Left ventricle myocardium inferior (tissue), 1 donor: ENCODE measurements around the gene PRKCZ. TPM values are rescaled to one million over a fixed set of nuclear protein-coding genes. Genes with fewer than 3 reads are reported as not detected.

Experiments
- DNase-seq: peaks from one replicate; pipeline ENCODE4 v3.0.0-alpha.2; 2020
- H3K27ac ChIP-seq: fragments of 200-600 bp; replicated peaks from 2 replicates; pipeline ENCODE4 v1.8.0; 2021
- H3K27me3 ChIP-seq: fragments of 200-600 bp; 2 replicates; pipeline ENCODE4 v1.8.0; 2021; ENCODE audit warnings: low read depth
- H3K36me3 ChIP-seq: fragments of 200-600 bp; 2 replicates; pipeline ENCODE4 v1.8.0; 2021
- H3K4me1 ChIP-seq: fragments of 200-600 bp; 2 replicates; pipeline ENCODE4 v1.8.0; 2021
- H3K4me3 ChIP-seq: fragments of 200-600 bp; 2 replicates; pipeline ENCODE4 v1.8.0; 2021; ENCODE audit warnings: mild to moderate bottlenecking, moderate library complexity
- H3K9me3 ChIP-seq: fragments of 200-600 bp; replicated peaks from 2 replicates; pipeline ENCODE4 v1.8.0; 2021
- CTCF ChIP-seq: fragments of 200-600 bp; IDR thresholded peaks from 2 replicates; pipeline ENCODE4 v1.8.0; 2021; ENCODE audit warnings: antibody characterized with exemption, mild to moderate bottlenecking, borderline replicate concordance
- intact Hi-C: fragments of 100-400 bp; cut with micrococcal nuclease; formaldehyde crosslinking; loops from one replicate; pipeline ENCODE4 v1.11.0; 2022
- total RNA-seq: library from RNA; stranded (reverse); fragmentation: NEBNext Ultra II Directional; extraction: Animal tissue kit (Norgen Biotek cat#: 25700); gene quantifications from one replicate; pipeline ENCODE4 v1.2.1, GENCODE V29; 2021
- donor health status: DM: no; HTN: yes; CAD: no; lungs with severe emphysema.

PRKCZ gene
- total RNA-seq, 1 donor from 2014 or later = 19.1 TPM

DNA sequence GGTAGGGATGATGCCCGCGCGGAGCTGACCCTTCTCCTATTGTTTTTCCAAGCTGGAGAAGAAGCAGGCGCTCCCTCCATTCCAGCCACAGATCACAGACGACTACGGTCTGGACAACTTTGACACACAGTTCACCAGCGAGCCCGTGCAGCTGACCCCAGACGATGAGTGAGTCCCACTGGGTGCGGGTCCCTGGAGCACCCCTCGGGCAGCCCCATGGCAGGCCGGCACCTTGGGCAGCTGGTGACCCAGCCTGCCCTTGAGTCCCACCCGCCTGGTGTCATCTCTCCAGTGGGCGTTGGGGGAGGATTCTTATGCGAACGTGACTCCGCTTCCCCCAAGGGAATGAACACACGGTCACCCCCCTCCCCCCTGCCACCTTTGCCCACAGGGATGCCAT lies 134.3 kb downstream of the PRKCZ start:
- intact Hi-C loops = no loop called here
- H3K27ac ChIP-seq = no peak overlapping the region
- H3K27me3 ChIP-seq = no peaks in the 10 kb centered on the region
- peaks cover 13% of the 10 kb centered on the region for H3K36me3 ChIP-seq
- no peaks in the 10 kb centered on the region for H3K9me3 ChIP-seq
- no peak for DNase-seq
- TF ChIP-seq CTCF = no peak
- H3K4me3 ChIP-seq = no peak overlapping the region
- H3K4me1 ChIP-seq = peaks cover 5% of the 10 kb centered on the region

DNA sequence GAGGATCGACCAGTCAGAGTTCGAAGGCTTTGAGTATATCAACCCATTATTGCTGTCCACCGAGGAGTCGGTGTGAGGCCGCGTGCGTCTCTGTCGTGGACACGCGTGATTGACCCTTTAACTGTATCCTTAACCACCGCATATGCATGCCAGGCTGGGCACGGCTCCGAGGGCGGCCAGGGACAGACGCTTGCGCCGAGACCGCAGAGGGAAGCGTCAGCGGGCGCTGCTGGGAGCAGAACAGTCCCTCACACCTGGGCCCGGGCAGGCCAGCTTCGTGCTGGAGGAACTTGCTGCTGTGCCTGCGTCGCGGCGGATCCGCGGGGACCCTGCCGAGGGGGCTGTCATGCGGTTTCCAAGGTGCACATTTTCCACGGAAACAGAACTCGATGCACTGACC lies 134.7 kb downstream of the PRKCZ start:
- no peak for TF ChIP-seq CTCF
- no peak overlapping the region for H3K4me3 ChIP-seq
- H3K27me3 ChIP-seq = no peaks in the 10 kb centered on the region
- H3K27ac ChIP-seq = no peak overlapping the region
- no peaks in the 10 kb centered on the region for H3K9me3 ChIP-seq
- H3K36me3 ChIP-seq = peaks cover 13% of the 10 kb centered on the region
- DNase-seq = no peak
- intact Hi-C loops = no loop called here
- peaks cover 8% of the 10 kb centered on the region for H3K4me1 ChIP-seq

DNA sequence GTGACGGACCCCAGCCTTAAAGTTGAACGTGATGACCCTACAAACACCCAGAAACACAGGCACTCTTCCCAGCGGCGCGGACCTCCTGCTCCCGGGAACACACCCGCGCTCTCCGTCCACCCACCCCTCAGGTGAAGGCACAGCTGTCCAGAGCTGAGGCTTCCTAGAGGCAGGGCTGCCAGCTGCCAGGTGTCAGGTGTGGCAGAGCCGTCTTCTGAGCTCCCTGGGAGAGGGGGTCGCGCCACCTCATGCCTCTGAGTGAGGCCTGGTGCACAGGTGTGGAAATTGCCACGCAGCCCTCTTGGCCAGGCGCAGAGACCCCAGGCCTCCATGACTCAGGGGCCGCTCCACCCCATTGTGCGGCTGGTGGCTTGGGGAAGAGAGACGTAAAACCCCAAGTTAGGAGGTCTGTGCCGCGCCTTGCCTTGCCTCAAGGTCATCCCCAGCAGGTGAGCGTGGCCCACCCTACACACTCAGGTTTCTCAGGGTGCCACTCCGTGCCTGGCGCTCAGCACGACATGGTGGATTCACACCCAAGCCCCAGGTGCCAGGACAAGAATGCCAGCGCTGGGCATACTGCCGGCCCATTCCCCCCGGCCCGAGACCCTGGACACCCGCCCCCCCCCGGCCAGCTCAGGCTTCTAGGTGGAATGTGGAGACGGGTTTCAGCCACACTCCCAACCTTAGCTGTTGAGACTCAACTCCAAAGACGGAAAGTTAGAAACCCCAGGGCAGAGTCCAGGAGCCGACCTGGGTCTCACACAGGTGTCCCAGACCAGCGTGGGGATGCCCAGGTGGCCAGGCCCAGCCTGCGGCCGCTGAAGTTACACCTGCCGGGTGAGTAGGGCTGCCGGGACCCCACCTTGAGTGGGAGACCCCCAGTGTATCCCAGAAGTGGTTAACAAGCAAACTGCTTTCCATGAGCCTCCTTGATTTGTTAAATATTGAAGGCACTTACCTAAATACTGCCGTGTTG lies 136.0 kb downstream of the PRKCZ start:
- peaks cover 9% of the 10 kb centered on the region for H3K36me3 ChIP-seq
- H3K4me3 ChIP-seq = no peak overlapping the region
- no peak overlapping the region for H3K27ac ChIP-seq
- H3K9me3 ChIP-seq = no peaks in the 10 kb centered on the region
- H3K27me3 ChIP-seq = no peaks in the 10 kb centered on the region
- TF ChIP-seq CTCF = no peak
- no peak for DNase-seq
- intact Hi-C loops = no loop called here
- peaks cover 20% of the 10 kb centered on the region for H3K4me1 ChIP-seq

GRCh38 chr1:2186901-2187300 lies 136.7 kb downstream of the PRKCZ start:
- Histone ChIP-seq H3K4me3 (no peak overlapping the region), H3K27me3 (no peaks in the 10 kb centered on the region), H3K36me3 (peaks cover 9% of the 10 kb centered on the region), H3K4me1 (peaks cover 28% of the 10 kb centered on the region), H3K27ac (no peak overlapping the region), H3K9me3 (no peaks in the 10 kb centered on the region)
- no peak for TF ChIP-seq CTCF
- no peak for DNase-seq
- intact Hi-C loops = no loop called here

GRCh38 chr1:2187619-2188018 lies 137.4 kb downstream of the PRKCZ start:
- no peaks in the 10 kb centered on the region for H3K9me3 ChIP-seq
- no peak overlapping the region for H3K4me3 ChIP-seq
- peaks cover 35% of the 10 kb centered on the region for H3K4me1 ChIP-seq
- H3K27me3 ChIP-seq = no peaks in the 10 kb centered on the region
- no peak overlapping the region for H3K27ac ChIP-seq
- no peak for DNase-seq
- H3K36me3 ChIP-seq = peaks cover 9% of the 10 kb centered on the region
- no peak for TF ChIP-seq CTCF
- intact Hi-C loops = no loop called here
